GM18511 (cell line): ENCODE data around the gene ATP2B1.
A peak's percentile ranks its signal among the peaks of the same experiment; 100 is the strongest.

Experiments used
- ATAC-seq: cut with Tn5 transposase; IDR thresholded peaks from one replicate; pipeline ENCODE4 v1.9.1; 2021; ENCODE audit warnings: mild to moderate bottlenecking, moderate library complexity; ENCODE audit not compliant: unreplicated experiment

ATP2B1 gene

DNA sequence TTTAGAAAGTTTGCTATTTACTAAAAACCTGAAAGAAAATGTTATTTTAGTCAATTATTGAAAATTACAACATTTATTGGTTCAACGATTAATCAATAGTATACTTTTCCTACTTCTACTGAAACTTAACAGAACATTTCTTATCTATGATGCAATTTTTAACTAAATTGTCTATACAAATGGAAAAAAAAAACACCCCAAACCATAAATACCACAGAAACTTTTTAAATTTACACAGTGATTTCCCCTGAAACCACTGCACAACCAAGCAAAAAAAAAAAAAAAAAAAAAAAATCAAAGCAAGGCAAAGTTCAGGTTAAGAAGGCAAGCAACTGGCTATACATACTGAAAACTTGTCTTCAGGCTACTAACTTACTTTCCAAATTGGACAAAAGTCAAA, 110.9 kb downstream of the ATP2B1 start:
- peak; percentile 83 for ATAC-seq

DNA sequence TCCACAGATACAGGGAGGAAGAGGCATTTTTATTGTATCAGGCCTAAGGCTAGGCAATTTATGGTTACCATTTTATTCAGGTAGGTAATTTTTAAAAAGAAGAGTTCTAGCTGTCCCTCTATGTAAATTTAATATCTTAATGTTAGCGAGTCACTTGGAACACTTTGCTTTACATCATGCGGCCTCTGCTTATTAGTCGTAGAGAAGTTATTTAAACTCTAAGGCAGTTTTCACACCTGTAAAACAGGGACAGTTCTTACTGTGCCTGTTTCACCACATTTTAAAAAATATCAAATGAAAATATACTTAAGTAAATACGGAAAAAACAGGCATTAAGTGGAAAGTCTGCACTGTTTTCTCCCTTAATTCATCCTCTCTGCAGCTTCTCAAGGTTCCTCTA, 111.4 kb downstream of the ATP2B1 start:
- ATAC-seq, result no peak

DNA sequence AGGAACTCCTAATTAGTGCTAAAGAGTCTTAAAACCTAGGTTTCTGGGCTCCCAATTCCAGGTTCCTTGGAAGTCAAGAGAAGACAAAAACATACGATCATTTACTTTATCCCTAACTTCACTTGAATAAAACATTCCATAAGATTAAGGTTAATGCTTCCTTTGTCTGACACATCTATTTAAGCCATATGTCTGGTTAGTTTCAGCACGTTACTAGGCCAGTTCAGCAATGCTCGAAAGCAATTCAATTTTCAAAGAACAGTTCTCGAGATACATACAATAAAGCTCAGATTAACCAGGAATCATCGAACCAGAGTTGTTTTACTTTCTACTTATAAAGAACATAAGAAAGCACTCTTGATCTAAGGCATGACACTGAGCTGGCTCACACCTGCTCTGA, 114.8 kb downstream of the ATP2B1 start:
- ATAC-seq, result no peak

DNA sequence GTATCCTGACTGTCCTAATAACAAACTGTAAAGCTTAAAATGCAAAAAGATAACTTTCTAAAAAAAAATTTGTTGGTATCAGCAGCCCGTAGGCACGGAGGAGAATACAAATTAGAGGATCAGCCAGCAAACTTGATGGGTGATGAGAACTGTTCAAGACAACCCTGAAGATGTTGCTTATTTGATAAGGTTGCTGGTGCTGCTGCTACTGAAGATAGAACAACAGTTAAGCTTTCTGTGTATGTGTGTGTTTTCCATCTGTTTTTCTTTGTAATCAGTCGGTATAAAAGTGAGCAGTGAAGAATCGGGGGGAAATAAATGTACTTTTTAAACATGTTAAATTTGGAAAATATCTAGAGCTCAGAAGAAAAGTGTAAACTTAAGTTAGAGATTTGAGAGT, 115.4 kb downstream of the ATP2B1 start:
- no peak for ATAC-seq

DNA sequence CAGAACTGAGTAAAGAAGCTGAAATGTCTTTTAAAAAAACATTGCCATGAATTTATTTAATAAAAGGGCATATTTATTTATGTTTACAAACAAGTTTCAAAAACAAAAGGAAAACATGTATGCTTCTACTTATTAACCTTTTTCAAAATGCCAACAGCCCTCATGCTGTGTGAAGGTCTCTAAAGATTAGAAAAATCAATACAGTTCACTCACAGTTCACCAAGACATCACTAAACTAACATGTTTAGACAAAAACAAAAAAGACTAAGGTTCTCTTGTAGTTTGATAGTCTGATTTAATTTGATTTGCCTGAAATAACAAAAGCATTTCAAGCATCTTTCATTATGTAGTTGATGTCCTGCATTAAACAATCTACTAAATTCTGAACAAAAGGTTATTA, 118.9 kb downstream of the ATP2B1 start:
- no peak for ATAC-seq

DNA sequence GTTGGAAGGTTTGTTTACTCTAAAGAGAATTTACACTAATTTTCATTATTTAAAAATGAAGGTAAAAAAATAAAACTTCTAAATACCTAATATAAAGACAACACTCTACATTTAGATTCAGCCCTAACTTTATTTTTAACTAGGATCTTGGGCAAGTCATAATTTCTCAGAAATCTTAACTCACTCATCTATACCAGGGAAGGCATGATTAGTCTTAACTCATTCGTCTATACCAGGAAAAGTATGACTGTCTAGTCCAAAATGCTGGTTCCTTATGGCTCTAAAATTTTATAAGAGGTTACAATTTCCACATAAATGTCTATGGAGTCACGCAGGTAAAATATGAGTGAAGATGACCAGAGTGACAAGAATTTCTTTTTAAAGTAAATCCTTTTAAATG, 130.1 kb downstream of the ATP2B1 start:
- ATAC-seq, result no peak

DNA sequence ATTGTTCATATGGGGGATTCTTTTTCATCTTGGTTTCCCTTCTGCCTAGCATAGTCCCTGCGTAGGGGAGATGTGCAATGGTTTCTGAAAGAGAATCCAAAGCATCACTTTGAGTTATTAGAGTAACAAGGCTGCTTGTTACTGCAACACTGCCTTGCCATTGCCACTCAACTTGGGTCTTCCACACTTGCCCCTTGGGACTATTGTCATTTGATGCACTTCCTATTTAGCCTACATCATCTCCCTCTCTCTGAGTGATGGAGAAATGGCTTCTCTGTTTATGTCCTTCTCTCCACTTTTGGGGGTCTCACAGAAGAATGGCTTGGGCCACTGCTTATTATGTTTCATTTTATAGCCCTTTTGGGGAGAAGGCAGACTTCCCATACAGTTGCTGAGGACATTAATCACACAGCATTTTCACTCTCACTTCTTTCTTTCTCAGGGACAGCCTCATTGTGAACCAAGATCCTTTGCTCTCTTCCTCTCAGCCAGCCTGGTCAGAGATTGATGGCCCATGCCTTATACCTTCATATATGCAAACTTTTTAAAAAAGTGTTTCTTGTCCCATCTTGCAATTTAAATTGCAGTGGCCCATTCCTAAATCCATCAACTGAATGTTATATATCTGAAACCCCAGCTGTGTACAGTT, 131.9 kb downstream of the ATP2B1 start:
- ATAC-seq, result no peak

DNA sequence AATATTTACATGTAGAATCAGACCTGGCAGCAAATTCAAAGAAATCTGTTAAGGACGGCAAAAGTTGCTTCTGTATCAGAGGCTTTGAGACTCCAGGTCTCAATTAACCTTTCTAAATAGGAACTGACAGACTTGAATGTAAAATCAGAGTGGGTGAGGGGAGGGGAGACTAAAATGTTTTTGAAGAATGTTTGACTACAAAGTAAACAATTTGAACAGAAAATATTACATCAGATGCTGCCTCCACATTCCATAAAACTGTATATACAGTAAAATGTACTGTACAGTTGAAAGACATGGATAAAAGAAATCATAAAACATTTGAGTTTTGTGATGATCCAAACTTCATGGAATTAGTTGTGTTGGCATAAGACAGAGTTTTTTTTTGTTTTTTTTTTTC, 133.3 kb downstream of the ATP2B1 start:
- no peak for ATAC-seq

DNA sequence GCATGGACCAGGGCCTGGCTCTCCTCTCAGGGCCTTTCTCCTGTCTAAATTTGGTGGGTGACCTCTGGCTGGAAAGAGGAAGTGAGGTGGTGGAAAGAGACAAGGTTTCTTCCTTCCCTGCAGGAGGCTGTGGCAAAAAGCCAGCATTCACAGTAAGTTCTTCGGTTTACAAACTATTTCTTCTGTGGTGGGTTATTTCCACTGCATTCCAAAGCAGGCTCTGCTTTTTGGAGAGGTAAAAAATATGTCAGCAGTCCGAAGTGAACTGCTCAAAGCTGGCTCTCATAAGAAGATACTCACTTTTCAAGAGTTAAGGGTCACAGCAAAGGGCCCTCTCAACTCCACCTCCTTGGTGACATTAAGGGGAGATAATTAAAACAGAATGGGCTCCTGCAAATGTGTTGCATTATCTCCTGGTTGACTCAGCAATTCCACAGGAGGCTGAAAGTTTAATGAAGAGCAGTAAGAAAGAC, 133.9 kb downstream of the ATP2B1 start:
- no peak for ATAC-seq

DNA sequence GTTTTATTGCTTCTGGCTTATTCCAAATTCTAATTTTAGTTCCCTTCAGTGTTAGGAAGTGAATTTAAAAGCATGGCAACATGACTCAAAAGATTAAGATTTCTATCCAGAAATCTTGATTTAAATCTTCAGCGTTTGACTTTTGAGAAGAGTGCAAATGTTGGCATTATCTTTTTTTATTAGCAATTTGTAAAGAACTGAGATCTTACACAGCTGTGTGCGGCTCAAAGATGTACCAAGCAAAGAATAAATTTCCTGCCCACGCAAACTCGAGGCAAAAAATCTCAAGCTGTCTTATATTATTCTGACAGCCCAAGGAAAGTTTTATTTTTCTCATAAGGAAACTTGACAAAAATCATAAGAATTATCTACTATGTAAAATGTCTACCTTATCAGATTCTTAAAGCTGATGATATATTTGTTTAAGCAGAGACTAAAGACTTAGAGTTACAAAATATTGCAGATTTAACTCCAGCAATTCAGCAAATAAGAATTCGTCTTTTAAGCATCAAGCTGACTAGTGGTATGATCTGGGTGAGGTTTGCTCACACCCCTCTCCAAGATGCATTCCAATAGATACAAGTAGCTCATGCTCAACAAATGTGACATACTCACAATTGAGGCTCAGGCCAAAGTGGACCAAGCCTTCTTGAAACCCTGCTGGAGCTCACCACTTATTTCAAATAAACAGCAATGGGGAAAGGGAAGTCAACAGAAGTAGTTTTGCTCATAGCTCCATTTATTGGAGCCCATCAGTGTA, 135.4 kb downstream of the ATP2B1 start:
- ATAC-seq, result no peak

DNA sequence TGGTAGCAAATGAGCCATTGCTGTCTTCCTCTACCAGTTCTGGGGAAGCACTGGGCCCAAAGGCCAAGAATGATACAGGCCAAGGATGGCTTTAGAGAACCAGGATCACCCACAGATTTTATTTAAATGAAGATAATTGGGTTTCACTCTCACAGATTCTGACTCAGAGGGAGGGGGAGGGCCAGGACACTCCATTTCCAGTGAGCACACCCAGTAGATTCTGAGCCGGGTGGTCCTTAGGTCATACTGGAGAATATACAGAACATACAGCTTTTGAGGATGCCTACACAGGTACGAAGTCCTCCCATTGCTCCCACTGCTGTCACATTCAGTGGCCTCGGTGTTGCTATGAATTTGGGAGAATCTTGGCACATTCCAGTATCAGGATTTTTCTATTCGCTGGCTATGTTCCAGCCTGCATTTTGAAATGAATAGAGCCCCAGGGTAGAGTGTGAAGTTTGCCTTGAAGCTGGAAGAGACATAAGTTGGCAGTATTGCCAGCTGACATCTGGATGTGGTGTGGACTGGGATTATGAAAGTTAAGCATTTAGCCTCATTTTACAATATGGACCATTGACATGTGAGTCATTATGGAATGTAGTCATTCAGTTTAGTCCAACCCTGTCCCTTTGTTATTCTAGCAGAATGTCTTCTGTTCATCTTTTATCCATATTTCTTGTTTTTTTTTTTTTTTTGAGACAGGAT, 137.0 kb downstream of the ATP2B1 start:
- no peak for ATAC-seq

DNA sequence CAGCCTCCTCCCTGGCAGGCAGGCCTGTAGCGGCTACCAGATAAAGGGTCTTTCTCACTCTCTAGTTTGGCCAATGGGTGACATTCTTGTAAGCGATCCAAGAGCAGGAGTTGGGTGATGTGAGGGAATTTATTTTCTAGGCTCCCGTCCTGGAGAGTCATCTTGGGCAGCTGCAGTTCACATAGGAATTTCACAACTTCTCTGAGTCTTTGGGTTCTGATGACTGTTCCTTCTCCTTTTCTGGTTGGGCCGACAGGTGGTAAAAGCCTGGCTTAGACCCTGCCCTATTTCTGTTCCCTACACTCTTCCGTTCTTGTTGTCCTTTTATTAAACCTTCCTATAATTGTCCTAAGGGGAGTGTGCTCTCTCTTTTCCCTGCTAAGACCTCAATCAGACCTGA, 140.2 kb downstream of the ATP2B1 start:
- no peak for ATAC-seq

DNA sequence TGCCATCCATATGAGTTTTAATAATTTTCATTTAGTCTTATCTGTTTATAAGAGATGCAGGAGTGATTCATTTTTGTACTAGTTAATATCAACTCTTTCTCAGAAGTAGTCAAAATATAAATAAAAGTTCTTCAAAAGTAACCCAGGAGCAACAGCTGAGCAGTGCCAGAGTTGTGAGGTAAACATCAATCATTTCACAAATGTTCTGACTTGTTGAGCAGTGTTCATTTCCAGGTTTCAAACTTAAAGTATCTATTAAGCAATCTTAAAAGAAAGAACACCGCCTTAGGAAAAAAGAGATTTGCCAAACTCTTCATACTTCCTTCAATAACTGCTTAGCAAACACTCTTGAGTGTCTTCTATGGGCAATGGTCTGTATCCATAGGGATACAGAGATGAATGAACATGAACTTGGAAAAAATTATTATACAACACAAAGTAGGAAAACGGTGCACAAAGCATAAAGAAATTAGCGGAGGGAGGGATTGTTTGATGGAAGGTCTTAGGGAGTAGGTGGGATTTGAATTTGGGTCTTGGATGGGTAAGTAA, 140.9 kb downstream of the ATP2B1 start:
- ATAC-seq, result no peak

DNA sequence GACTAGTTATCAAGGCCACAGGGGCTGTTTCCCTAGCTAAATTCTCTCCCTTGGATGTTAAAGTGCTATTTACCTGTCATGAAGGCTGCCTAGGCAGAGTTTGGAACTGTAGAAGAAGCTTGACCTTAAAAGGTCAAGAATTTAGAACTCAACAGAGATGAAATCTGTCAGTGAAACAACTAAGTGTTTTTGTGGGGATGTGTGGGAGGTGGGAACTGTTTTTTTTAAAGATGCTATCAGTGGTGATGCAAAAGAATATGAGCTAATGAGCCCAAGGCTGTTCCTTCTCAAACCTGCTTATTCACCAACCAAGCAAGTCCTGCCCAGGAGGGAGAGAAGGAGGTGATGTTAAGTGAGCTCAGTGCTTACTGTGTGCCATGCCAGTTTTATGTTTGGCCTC, 142.0 kb downstream of the ATP2B1 start:
- no peak for ATAC-seq

DNA sequence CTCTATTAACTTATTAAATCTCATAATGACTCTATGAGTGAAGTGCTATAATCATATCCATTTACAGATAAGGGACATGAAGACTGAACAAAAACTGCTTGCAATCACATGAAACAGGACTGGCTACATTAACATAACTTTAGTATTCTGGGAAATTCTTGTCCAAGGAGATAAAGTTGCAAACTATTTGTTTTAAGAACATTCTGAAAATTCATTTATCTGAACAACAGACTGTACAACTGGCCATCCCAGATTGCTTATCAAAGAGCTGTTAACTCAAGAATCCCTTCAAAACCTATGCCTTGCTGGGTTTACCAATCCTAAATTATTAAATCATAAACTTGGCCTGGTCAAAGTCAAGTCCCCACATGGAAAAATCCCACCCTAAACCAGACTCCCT, 143.6 kb downstream of the ATP2B1 start:
- ATAC-seq, result no peak

DNA sequence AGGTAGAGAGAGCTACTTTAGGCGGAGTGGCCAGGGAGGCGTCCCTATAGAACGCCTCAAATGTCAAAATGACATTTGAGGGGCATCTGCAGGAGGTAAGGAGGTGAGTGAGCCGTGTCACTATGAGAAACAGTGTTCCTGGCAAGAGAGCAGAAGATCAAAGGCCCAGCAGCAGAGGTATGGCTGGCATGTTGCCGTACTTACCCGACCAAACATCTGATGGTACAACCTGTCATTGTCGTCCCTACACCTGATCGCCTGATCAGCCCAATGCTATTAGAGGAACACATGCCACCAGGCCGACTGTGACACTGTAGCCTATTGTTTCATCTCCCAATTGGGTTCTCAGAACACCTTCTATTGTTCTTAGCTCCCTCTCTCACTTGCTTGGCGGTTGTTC, 148.9 kb downstream of the ATP2B1 start:
- ATAC-seq, result no peak

DNA sequence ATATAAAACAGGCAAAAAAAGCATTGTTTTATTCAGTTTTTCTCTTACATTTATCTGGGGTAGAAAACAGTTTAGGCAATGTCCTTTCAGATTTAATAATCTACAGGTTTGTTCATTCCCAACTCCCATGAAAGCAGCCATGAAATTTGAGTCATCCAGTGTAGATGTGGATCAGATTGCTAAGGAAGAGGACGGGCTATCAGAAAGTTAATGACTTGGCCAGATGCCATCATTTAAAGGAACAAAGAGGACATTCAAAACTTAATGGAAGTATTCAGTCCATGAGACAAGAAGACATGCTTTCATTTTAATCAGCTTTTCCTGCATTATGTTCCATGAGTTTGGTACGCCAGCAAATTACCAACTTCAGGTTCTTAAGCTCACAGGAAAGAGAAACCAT, 151.7 kb downstream of the ATP2B1 start:
- ATAC-seq, result no peak

DNA sequence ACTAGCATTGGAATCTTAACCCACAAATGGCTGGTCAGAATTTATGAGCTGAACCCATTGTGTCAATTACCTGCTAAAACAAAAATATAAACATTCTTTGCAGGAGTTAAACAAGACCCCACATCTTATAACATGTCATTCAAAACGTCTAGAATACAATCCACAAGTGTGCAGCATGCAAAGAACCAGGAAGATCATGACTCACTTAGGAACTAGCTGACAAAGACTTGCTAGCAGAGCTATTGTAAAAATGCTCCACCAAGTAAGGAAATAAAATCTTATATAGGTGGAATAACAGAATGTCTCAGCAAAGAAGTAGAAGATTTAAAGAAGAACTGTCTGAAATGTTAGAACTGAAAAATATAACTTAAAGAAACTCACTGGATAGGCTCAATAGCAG, 156.3 kb downstream of the ATP2B1 start:
- no peak for ATAC-seq

DNA sequence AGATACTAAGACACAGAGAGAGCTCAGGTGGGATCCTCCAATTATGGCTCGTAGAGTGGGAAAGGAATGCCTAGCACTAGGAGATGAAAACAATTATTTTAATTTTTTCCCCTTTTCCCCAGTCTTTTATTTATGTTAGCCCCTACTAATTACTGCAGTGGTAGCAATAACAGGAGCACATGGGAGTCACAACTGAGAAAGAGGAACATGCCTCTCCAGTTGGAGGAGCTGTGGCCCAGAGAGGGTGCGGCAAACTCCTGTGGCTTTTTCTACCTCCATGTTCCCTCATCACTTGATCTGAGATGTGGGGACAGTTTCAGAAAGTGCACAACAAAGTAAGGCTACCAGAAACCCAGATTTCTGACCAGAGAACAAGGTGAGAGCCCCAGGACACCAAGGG, 156.9 kb downstream of the ATP2B1 start:
- ATAC-seq, result no peak

DNA sequence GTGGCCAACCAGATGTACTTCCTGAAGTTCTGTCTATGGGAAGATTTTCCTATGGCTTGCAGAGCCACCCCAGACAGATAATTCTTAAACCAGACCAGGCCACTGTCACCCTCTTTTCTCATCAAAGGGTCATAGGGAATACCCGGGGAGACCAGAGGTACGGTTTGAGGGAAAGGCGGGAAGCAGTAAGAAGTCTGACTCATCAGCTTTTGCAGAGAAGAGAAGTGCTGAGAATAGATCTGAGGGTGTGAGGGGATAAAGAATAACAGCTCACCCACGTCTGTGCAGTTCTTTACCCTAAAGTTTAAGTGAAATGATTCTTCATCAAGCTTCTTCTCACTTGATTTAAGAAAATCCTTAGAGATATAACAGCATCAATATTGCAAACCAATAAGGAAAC, 161.5 kb downstream of the ATP2B1 start:
- no peak for ATAC-seq

DNA sequence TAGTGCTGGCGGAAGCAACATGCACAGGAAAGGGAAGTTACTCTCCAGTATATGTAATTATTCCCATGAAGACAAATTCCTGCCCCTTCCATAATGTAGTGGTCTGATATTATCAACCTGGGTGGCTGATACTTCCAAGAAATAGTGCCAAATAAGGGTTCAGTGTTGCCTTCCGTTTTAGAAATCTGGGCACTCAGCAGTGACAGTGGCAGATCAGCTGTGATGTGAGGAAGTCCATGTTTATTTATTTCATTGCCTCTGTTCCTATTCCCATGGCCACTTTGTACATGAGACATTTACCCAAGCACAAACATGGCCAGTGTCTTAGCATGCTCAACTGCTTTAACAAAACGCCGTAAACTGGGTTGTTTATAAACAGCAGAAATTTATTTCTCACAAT, 162.5 kb downstream of the ATP2B1 start:
- no peak for ATAC-seq

DNA sequence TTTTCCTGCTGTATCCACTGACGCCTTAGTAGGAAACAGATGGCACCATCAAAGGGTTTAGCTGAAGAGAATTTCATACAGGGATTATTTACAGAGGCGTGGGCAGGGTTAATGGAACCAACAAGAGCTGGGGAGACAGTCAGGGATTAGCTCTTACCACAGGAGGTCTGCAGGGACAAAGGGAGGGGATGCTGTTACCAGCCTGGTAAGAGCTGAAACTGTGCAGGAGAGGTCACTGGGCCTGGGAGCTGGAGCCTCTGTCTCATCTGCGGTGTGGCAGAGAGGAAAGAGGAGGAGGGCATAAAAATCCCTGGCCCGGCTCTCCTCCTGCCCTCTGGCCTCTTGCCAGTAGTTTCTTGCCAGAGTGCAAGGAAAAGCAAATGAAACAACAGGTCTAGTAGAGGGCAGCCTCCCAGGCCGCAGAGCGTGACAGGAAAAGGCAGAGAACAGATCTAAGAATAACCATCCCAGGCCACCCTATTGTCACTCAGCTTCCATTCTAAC, 163.9 kb downstream of the ATP2B1 start:
- ATAC-seq, result no peak
